Measurements from ENCODE around the gene PPM1M.
A peak's percentile ranks its signal among the peaks of the same experiment; 100 is the strongest.

Gene PPM1M, protein sequence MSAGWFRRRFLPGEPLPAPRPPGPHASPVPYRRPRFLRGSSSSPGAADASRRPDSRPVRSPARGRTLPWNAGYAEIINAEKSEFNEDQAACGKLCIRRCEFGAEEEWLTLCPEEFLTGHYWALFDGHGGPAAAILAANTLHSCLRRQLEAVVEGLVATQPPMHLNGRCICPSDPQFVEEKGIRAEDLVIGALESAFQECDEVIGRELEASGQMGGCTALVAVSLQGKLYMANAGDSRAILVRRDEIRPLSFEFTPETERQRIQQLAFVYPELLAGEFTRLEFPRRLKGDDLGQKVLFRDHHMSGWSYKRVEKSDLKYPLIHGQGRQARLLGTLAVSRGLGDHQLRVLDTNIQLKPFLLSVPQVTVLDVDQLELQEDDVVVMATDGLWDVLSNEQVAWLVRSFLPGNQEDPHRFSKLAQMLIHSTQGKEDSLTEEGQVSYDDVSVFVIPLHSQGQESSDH

GRCh38 chr3:52245322-52246263, at the start of gene PPM1M:
Gene PPM1M (plus strand): TSS chr3:52245759. CDS start chr3:52245825, 66 bp downstream.
- peak; percentile 61 for DNase-seq

GRCh38 chr3:52195823-52196331, 49.7 kb upstream of the PPM1M start:
- DNase-seq = no peak

DNA sequence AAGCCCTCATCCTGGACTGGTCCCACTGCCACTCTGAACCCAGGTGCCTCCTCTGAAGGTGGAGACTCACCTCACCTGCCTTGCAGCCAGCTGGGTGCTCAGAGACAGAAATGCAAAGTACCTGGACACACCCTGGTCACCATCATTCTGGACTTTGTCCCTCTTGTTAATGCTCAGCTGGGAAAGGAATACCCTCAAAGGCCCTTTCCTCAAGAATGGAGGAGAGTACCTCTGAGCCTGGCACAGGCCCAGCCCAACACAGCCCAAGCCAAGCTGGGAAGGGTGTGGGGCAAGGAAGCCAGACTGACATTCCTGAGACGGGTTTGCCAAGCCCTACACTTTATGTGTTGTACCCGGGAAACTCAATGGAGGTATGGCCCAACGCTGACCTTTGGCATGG, 48.6 kb upstream of the PPM1M start:
- no peak for DNase-seq

- DNase-seq = no peak
Observed at GRCh38 chr3:52197499-52197841, 48.1 kb upstream of the PPM1M start.

DNA sequence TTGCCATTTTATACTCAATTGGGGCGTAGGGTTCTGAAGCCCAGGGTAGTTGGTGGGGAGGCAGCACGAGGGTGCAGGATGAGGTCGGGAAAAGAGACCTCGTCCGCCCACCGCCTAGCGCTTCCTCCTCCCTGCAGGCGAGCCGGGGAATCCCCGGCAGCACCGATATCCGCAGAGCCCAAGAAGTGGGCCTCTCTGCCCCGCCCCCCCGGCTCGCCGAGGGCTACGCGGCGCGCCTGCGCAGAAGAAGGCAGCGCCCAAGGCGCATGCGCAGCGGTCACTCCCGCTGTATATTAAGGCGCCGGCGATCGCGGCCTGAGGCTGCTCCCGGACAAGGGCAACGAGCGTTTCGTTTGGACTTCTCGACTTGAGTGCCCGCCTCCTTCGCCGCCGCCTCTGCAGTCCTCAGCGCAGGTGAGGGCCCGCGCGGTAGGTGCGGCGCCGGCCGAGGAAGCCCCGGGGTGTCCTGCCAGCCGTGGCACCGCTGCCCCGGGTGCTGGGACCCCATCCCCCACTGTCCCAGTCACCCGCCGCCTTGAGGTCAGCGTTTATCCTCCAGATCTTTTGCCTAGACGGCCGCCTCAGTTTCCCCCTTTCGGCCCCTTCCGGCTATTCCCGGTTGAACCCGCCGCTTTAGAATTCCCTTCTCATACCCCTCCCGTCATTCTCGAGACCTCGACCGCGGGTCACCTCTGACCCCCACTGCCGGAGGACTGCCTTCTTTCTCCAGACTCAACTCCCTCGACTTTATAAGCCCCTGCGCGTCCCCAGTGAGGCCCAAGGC, 47.5 kb upstream of the PPM1M start, which contains the start of gene ALAS1:
Gene ALAS1, plus strand, starts transcription at position 319 of the 784 bp plus-strand sequence. CDS start 1,082 bp downstream, outside the sequence.
- peak; percentile 98 for DNase-seq

- DNase-seq = no peak
Observed at GRCh38 chr3:52198643-52199608, 46.6 kb upstream of the PPM1M start.

- no peak for DNase-seq
Observed at GRCh38 chr3:52200981-52201679, 44.4 kb upstream of the PPM1M start.

- DNase-seq = no peak
Observed at GRCh38 chr3:52202384-52203077, 43.0 kb upstream of the PPM1M start.

DNA sequence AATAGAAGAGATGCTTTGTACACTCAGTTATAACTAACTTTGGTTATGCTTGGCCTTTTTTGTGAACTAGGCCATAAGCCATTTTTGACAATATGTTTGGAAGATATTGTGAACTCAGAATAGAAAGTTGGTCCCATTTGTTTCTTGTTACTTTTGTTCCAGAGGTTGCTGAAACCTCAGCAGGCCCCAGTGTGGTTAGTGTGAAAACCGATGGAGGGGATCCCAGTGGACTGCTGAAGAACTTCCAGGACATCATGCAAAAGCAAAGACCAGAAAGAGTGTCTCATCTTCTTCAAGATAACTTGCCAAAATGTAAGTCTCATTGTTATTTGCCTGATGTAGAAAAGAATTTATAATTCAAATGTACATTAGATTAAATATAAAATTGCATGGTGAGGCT, 41.9 kb upstream of the PPM1M start:
- no peak for DNase-seq

GRCh38 chr3:52204337-52205073, 41.1 kb upstream of the PPM1M start:
- DNase-seq = no peak

DNA sequence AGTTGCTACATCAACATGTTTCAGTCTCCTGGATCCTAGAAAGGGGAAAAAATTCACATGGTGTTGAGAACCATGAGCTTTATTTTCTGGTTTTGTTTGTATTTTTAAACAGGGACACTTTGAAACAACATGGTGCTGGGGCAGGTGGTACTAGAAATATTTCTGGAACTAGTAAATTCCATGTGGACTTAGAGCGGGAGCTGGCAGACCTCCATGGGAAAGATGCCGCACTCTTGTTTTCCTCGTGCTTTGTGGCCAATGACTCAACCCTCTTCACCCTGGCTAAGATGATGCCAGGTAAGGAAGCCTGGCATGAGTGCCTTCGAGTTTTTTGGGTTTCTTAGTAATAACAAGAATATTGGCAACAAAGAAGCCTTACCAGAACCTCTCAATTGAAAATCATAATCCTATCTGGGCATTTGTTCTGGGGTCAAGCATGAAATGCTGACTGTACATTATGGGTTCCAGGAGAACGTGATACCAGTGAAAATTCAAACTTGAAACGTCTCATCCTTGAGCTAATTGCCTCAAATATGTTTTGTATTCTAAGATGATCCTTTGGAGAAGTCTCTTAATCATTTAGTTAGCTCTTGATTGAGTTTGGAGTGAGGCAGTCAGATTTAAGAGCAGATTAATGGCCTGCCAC, 39.7 kb upstream of the PPM1M start:
- no peak for DNase-seq

DNA sequence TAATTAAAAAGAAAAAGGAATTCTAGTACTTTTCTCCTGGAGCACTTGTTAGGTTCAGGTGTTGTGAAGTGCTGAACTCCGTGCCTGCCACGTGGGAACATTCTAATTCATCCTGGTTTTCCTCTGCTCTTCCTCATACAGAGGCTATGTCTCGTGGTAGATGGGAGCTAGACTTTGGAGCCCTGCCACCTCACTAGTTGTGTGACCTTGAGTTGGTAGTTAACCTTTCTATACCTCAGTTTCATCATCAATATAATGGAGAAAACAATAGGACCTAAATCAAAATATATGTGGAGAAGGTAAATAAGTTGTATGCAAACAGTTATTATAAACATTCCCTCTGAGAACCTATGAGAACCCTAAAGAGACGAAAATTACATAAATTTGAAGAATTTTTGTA, 37.0 kb upstream of the PPM1M start:
- DNase-seq = no peak

DNA sequence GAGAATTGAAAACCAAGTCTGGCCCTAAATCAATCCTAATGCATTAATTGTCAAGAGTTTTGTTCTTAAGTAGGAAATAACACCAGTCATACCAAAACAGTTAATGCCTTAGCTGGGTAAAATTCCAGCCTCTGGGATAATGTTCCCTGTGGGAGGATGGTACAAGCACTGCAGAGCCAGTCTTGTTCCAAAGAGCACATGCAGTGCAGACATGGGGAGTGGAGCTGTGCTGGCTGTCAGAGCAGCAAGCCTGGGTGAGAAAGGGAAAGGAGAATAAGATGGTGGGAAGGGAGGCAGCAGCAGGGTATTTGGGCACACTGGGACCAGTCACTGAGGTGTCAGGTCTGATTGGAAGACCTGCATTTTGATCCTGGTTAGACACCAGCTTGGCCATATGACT, 35.5 kb upstream of the PPM1M start:
- DNase-seq = no peak

DNA sequence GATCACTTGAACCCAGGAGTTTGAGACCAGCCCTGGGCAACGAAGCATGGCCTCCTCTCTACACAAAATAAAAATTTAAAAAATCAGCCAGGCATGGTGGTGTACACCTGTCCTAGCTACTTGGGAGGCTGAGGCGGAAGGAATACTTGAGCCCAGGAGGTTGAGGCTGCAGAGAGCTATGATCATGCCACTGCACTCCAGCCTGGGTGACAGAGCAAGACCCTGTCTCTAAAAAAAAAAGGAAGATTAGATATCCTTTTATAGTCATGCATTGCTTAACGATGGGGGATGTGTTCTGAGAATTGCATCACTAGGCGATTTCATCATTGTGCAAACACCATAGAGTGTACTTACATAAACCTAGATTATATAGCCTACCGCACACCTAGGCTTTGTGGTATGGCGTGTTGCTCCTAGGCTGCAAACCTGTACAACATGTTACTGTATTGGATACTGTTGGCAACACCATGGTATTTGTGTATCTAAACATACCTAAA, 35.0 kb upstream of the PPM1M start:
- no peak for DNase-seq

DNA sequence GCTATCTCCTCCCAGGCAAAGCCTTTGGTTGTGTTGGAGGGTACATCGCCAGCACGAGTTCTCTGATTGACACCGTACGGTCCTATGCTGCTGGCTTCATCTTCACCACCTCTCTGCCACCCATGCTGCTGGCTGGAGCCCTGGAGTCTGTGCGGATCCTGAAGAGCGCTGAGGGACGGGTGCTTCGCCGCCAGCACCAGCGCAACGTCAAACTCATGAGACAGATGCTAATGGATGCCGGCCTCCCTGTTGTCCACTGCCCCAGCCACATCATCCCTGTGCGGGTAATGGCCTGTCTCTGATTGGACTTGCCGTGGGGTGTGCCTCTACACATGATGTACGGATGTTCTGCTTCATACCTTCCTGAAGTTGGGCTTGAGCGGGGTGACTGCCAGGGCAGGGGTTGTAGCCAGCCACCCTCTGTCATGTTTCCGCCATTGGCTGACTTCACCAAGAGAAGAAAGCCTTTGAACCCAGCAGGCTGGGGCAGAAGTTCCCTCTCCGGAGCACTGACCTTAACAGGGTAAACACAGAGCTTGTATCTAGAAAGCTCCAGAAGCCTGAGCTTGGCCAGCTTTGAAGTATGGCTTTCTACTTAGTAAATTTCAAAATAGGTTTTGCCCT, 34.2 kb upstream of the PPM1M start:
- DNase-seq = no peak

GRCh38 chr3:52213005-52213404, 32.6 kb upstream of the PPM1M start:
- no peak for DNase-seq

GRCh38 chr3:52213901-52214300, 31.7 kb upstream of the PPM1M start:
- DNase-seq = no peak

DNA sequence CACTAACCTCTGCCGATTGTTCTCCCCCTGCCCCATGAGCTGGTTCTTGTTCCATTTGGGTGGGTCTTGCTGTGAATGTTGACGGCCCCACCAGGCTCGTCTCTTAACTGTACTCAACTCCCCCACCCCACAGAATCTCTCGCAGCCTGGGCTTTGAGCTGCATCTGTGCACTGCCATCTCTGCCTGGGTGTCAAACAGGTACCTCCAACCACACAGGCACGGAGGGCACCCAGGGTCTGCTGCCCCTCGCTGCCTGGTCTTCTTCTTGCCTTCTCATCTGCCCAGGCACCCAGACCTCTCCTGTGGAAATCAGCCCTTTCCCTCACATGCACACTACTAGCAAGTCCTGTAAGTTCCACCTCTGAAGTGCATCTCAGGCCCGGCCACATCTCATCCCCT, 30.2 kb upstream of the PPM1M start:
- no peak for DNase-seq
